ENCODE measurements around the gene KRTAP10-1.

GRCh38 chr21:44526096-44526997 is 13.6 kb downstream of the KRTAP10-1 start:
- TF ChIP-seq CTCF (IDR thresholded peaks at IDR 0.05) (no peak), POLR2A (IDR thresholded peaks at IDR 0.05) (no peak), POLR2AphosphoS5 (IDR thresholded peaks at IDR 0.05) (no peak), EP300 (IDR thresholded peaks at IDR 0.05) (no peak)
